CD4-positive, alpha-beta T cell treated with Interleukin-4 for 1 hour (primary cell): ENCODE results near the gene EGLN1.

Experiments
- DNase-seq, 2 donors: peaks; one replicate each; pipeline ENCODE4 v3.0.0-alpha.2; 2020 to 2022

EGLN1 gene

GRCh38 chr1:231420959-231421545, 1.0 kb downstream of the EGLN1 start:
- peak; percentile 30 to 33 for DNase-seq

- no peak for DNase-seq
Observed at GRCh38 chr1:231420299-231420958, 1.7 kb downstream of the EGLN1 start.

- DNase-seq: peak in 1 of 2 donors; percentile 15
Observed at GRCh38 chr1:231419738-231420298, 2.3 kb downstream of the EGLN1 start.

GRCh38 chr1:231419147-231419546, 2.9 kb downstream of the EGLN1 start:
- DNase-seq: no peak

GRCh38 chr1:231418741-231419107, 3.4 kb downstream of the EGLN1 start:
- no peak for DNase-seq

- DNase-seq: no peak
Observed at GRCh38 chr1:231418101-231418740, 3.9 kb downstream of the EGLN1 start.

- no peak for DNase-seq
Observed at GRCh38 chr1:231417513-231417912, 4.6 kb downstream of the EGLN1 start.

- DNase-seq: peak in 1 of 2 donors; percentile 10
Observed at GRCh38 chr1:231416901-231417300, 5.2 kb downstream of the EGLN1 start.

GRCh38 chr1:231415018-231415583, 7.0 kb downstream of the EGLN1 start:
- DNase-seq: no peak

- no peak for DNase-seq
Observed at GRCh38 chr1:231414260-231415016, 7.6 kb downstream of the EGLN1 start.

- no peak for DNase-seq
Observed at GRCh38 chr1:231413749-231414082, 8.4 kb downstream of the EGLN1 start.

- DNase-seq: no peak
Observed at GRCh38 chr1:231411036-231411531, 11.0 kb downstream of the EGLN1 start.

GRCh38 chr1:231410036-231410612, 12.0 kb downstream of the EGLN1 start:
- DNase-seq: no peak

- DNase-seq: no peak
Observed at GRCh38 chr1:231408528-231409094, 13.5 kb downstream of the EGLN1 start.

GRCh38 chr1:231407547-231408396, 14.3 kb downstream of the EGLN1 start:
- no peak for DNase-seq

- DNase-seq: no peak
Observed at GRCh38 chr1:231407049-231407448, 15.0 kb downstream of the EGLN1 start.

GRCh38 chr1:231404318-231404717, 17.8 kb downstream of the EGLN1 start:
- DNase-seq: no peak

GRCh38 chr1:231401478-231401877, 20.6 kb downstream of the EGLN1 start:
- DNase-seq: no peak

- no peak for DNase-seq
Observed at GRCh38 chr1:231397886-231398671, 24.0 kb downstream of the EGLN1 start.

- DNase-seq: no peak
Observed at GRCh38 chr1:231396643-231397042, 25.4 kb downstream of the EGLN1 start.
